Gastrocnemius medialis (tissue), 4 donors: ENCODE data around the gene DYRK1A. TPM values are rescaled to one million over a fixed set of nuclear protein-coding genes. Genes with fewer than 3 reads are reported as not detected.

ENCODE experiments used
- ATAC-seq, 2 donors: fragments of 150-250 bp; one replicate each; pipeline ENCODE4 v1.9.1; 2016
- DNase-seq, 2 donors: peaks; one replicate each; pipeline ENCODE4 v3.0.0-alpha.2; 2019
- H3K27ac ChIP-seq, 4 donors: fragments of 200-600 bp; sonication (generic); 1 replicate in 1 of 4; 2 replicates in 3 of 4; pipeline ENCODE4 v1.5.1; 2016 to 2018; ENCODE audit warnings: mild to moderate bottlenecking in 2 of 4, moderate library complexity in 1 of 4
- H3K27me3 ChIP-seq, 3 donors: fragments of 200-600 bp; sonication (generic) in 2 of 3; 1 replicate in 1 of 3; 2 replicates in 2 of 3; pipeline versions ENCODE4 v1.5.1 to v1.6.0; 2016 to 2019; ENCODE audit warnings: mild to moderate bottlenecking in 1 of 3, moderate library complexity in 1 of 3
- H3K36me3 ChIP-seq, 2 donors: fragments of 200-600 bp; sonication (generic) in 1 of 2; one replicate each; pipeline ENCODE4 v1.5.1; 2017 to 2018
- H3K4me1 ChIP-seq, 2 donors: fragments of 200-600 bp; sonication (generic) in 1 of 2; one replicate each; pipeline ENCODE4 v1.5.1; 2016 to 2017; ENCODE audit warnings: mild to moderate bottlenecking in 2 of 2
- H3K4me3 ChIP-seq, 4 donors: fragments of 200-600 bp; sonication (generic) in 3 of 4; 1 replicate in 1 of 4; 2 replicates in 3 of 4; pipeline ENCODE4 v1.5.1; 2016 to 2019; ENCODE audit warnings: mild to moderate bottlenecking in 2 of 4
- H3K9me3 ChIP-seq, 3 donors: fragments of 200-600 bp; sonication (generic) in 2 of 3; 1 replicate in 1 of 3; 2 replicates in 2 of 3; pipeline ENCODE4 v1.5.1; 2016 to 2019
- CTCF ChIP-seq, 5 experiments: fragments of 450-650 bp in 3 of 5; fragments of 200-600 bp in 2 of 5; sonication (generic) in 2 of 5; IDR thresholded peaks in 4 of 5; conservative IDR thresholded peaks in 1 of 5; 1 replicate in 4 of 5; 2 replicates in 1 of 5; pipeline ENCODE4 v1.5.1; 2016 to 2019; ENCODE audit warnings: antibody characterized with exemption in 5 of 5, mild to moderate bottlenecking in 3 of 5, moderate library complexity in 3 of 5
- POLR2A ChIP-seq, 2 donors: fragments of 450-650 bp; IDR thresholded peaks; one replicate each; pipeline ENCODE4 v1.6.1; 2017; ENCODE audit warnings: antibody characterized with exemption in 2 of 2, mild to moderate bottlenecking in 2 of 2, moderate library complexity in 2 of 2
- in situ Hi-C, 4 donors: fragments of 200-750 bp; cut with MboI; loops; one replicate each; pipeline versions ENCODE4 v1.15.0 to v1.8.0; 2017; ENCODE audit warnings: low sequenced_read_pairs in 4 of 4
- intact Hi-C: fragments of 100-400 bp; cut with DNase I; formaldehyde crosslinking; loops from one replicate; pipeline ENCODE4 v1.15.1; 2023; ENCODE audit warnings: low total_unique reads
- total RNA-seq, 4 donors: library from RNA; depleted of rRNA; stranded (reverse); fragments of >200 nt; gene quantifications; one replicate each; pipeline versions ENCODE4 v1.1.0 to v1.2.3, GENCODE V29; 2016

Gene DYRK1A
- total RNA-seq, 4 donors from 2014 or later: 81.0 to 115 (median 95.3) TPM

GRCh38 chr21:37365517-37366481, 774 bp upstream of the DYRK1A start:
- Histone ChIP-seq H3K27ac (peak overlapping the region; percentile 99 to 100 (median 100)), H3K4me3 (peak overlapping the region; percentile 68 to 91 (median 78)), H3K36me3 (no peaks in the 10 kb centered on the region), H3K9me3 (no peaks in the 10 kb centered on the region), H3K27me3 (no peaks in the 10 kb centered on the region), H3K4me1 (peaks cover 22 to 30% of the 10 kb centered on the region in 2 donors)
- no peak for TF ChIP-seq CTCF (IDR thresholded peaks at IDR 0.05 in 4 of 5, conservative IDR thresholded peaks at IDR 0.05 in 1 of 5)
- TF ChIP-seq POLR2A (IDR thresholded peaks at IDR 0.05): peak; percentile 53 to 79
- intact Hi-C loops: loop anchor here (1.0 to 5.0 kb wide), 4 partner anchors 26 to 199 kb away; partner anchors contain the start of gene VPS26C
- DNase-seq: peak; percentile 46 to 79
- in situ Hi-C loops: loop anchor here in 2 of 4 donors (10.0 to 25.0 kb wide), 2 partner anchors 91 to 103 kb away; partner anchors contain the start of gene VPS26C (in 1 of the 2)
- ATAC-seq: peak; percentile 43 to 52

DNA sequence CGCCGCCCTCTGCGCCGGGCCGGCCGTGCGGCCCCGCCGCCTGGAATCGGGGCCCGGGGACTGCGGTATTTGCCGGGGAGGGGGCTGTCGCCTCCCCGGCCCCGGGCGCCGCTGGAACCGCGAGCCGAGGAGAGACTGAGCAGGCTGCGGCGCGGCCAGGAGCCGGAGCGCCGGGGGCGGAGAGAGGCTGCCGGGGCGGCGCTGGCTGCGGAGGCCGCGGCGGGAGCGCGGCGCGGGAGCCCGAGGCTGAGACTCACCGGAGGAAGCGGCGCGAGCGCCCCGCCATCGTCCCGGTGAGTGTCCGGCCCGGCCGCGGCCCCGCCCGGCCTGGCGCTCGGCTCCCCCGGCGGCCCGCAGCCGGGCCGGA, 746 bp downstream of the DYRK1A start:
- Histone ChIP-seq H3K27me3 (no peaks in the 10 kb centered on the region), H3K27ac (peak overlapping the region; percentile 99 to 100 (median 100)), H3K9me3 (no peaks in the 10 kb centered on the region), H3K36me3 (no peaks in the 10 kb centered on the region), H3K4me3 (peak overlapping the region; percentile 83 to 97 (median 92)), H3K4me1 (peaks cover 36 to 45% of the 10 kb centered on the region in 2 donors)
- intact Hi-C loops (loop anchor here (2.0 to 5.0 kb wide), 2 partner anchors 90 to 197 kb away; no protein-coding TSS in a partner anchor), in situ Hi-C loops (loop anchor here in 2 of 4 donors (10.0 to 25.0 kb wide), 2 partner anchors 93 to 105 kb away; partner anchors contain the start of gene VPS26C (in 1 of the 2))
- no peak for ATAC-seq
- TF ChIP-seq POLR2A (IDR thresholded peaks at IDR 0.05): no peak
- DNase-seq: no peak

DNA sequence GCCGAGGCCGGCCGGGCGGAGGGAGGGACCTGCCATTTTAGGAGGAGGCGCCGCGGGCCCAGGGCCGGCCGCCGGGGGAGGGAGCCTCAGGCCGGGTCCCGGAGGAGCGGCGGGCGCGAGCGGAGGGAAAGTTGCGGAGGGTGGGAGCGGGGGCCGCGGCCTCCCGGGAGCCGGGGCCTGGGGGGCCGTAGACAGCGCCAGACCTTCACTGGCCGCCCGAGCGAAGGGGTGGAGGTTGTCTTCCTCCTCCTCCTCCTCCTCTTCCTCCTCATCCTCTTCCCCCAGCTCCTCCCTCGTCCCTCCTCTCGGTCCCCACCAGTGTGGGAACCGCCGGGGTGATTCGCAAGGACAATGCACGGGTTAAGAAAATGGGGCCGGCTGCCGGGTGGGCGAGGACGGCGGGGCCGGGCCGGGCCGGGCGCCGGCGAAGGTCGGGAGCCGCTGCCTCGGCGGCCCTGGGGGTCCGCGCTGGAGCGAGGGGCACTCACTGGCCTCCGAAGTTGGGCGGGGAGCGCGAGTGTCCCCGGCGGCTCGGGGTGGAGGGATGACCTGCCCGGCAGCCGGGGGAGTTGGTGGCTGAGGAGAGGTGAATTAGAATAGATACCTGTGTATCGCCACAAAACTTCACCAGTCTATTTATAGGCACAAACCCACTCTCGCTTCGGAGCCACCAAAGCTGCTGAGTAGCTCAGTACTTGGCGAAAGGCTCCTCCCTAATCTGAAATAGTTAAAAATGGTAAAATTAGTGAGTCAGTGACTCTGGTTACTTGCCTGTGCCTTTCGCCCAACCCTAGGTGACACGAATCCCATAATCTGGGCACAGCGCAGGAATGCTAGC, 1.3 kb downstream of the DYRK1A start:
- peaks cover 42 to 51% of the 10 kb centered on the region in 2 donors for H3K4me1 ChIP-seq
- DNase-seq (peak in 1 of 2 donors; percentile 45), ATAC-seq (peak; percentile 4 to 10)
- no peaks in the 10 kb centered on the region for H3K36me3 ChIP-seq
- in situ Hi-C loops: loop anchor here in 2 of 4 donors (10.0 to 25.0 kb wide), 2 partner anchors 93 to 106 kb away; partner anchors contain the start of gene VPS26C (in 1 of the 2)
- H3K27me3 ChIP-seq: no peaks in the 10 kb centered on the region
- H3K4me3 ChIP-seq: peak overlapping the region; percentile 67 to 91 (median 76)
- intact Hi-C loops: loop anchor here (2.0 to 5.0 kb wide), 2 partner anchors 89 to 197 kb away; no protein-coding TSS in a partner anchor
- TF ChIP-seq POLR2A (IDR thresholded peaks at IDR 0.05): peak; percentile 44 to 66
- no peak for TF ChIP-seq CTCF (IDR thresholded peaks at IDR 0.05 in 4 of 5, conservative IDR thresholded peaks at IDR 0.05 in 1 of 5)
- no peaks in the 10 kb centered on the region for H3K9me3 ChIP-seq
- H3K27ac ChIP-seq: peak overlapping the region; percentile 99 to 100 (median 100)

DNA sequence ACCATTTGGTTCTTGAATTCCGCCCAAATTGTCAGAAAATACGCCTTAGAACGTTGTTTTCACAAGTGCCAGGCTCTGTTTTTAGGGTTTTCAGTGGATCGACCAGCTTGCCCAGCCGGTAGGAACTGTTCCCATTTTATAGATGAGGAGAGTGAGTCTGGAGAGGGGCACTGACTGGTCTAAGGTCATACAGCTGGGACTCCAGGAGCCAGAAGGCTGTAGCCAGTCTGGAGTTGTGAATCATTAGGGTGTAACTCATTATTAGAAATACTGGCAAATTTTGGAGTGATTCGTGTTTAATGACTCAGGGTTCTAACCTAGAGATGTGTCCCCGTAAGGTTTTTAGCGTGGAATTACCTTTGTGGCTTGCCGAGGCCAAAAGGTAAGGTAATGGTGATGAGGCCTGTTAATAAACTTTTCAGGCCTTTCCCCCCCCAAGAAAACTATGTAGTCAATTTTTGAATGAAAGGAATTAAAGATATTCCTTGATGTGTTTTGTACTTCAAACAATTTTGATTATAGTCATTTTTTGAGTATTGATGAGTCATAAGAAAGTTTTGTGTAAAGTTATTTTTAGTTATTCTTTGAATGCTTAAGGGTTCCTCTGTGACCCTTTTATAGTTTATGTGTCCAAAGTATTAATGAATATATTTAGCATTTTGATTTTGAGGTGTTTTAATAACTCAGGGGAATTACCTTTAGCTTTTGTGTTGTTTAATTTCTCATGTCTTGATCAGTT, 2.1 kb downstream of the DYRK1A start:
- intact Hi-C loops: loop anchor here (5.0 kb wide), 1 partner anchor 89 kb away; no protein-coding TSS in a partner anchor
- H3K4me3 ChIP-seq: peak overlapping the region; percentile 67 to 91 (median 76)
- ATAC-seq: no peak
- peaks cover 48 to 59% of the 10 kb centered on the region in 2 donors for H3K4me1 ChIP-seq
- in situ Hi-C loops: loop anchor here in 2 of 4 donors (10.0 to 25.0 kb wide), 2 partner anchors 94 to 106 kb away; partner anchors contain the start of gene VPS26C (in 1 of the 2)
- H3K27ac ChIP-seq: peak overlapping the region; percentile 99 to 100 (median 100)
- H3K9me3 ChIP-seq: no peaks in the 10 kb centered on the region
- no peak for DNase-seq
- TF ChIP-seq CTCF (IDR thresholded peaks at IDR 0.05 in 4 of 5, conservative IDR thresholded peaks at IDR 0.05 in 1 of 5): no peak
- TF ChIP-seq POLR2A (IDR thresholded peaks at IDR 0.05): no peak
- no peaks in the 10 kb centered on the region for H3K36me3 ChIP-seq
- H3K27me3 ChIP-seq: no peaks in the 10 kb centered on the region
